Stimulated activated CD4-positive, alpha-beta T cell treated with anti-CD3 and anti-CD28 coated beads, Interleukin-12 subunit alpha, Interleukin-12 subunit beta, amount 100 ng/mL, for 24 hours (primary cell): ENCODE measurements around the gene BOK.
A peak's percentile ranks its signal among the peaks of the same experiment; 100 is the strongest.
"Not testable (repeated sequence)": the region's sequence is repeated elsewhere in the genome, so short reads cannot be mapped to it uniquely, and the experiment has no call there.

Source experiments
- DNase-seq, 2 experiments: peaks; one replicate each; pipeline ENCODE4 v3.0.0-alpha.2; 2020; ENCODE audit warnings: low read depth in 2 of 2

Gene BOK

GRCh38 chr2:241558532-241559322, at the start of gene BOK:
Gene BOK, plus strand, starts transcription at chr2:241558745. Its CDS starts 739 bp downstream, at chr2:241559484.
- no peak for DNase-seq

GRCh38 chr2:241509155-241509784, 49.3 kb upstream of the BOK start:
- DNase-seq = peak in 1 of 2 experiments; percentile 6

- no peak for DNase-seq
These were observed 47.3 kb upstream of the BOK start for GRCh38 chr2:241511091-241511741.

GRCh38 chr2:241514553-241514952, 44.0 kb upstream of the BOK start:
- no peak for DNase-seq

GRCh38 chr2:241514986-241515737, 43.4 kb upstream of the BOK start:
- no peak for DNase-seq

GRCh38 chr2:241516520-241516965, 42.0 kb upstream of the BOK start:
- no peak for DNase-seq

GRCh38 chr2:241517297-241517696, 41.2 kb upstream of the BOK start:
- no peak for DNase-seq

- DNase-seq = no peak
These were observed 38.9 kb upstream of the BOK start for GRCh38 chr2:241519669-241520068.

GRCh38 chr2:241522477-241522876, 36.1 kb upstream of the BOK start:
- DNase-seq = no peak

- not testable (repeated sequence) for DNase-seq
These were observed 32.4 kb upstream of the BOK start for GRCh38 chr2:241525818-241526780.

- no peak for DNase-seq
These were observed 28.0 kb upstream of the BOK start for GRCh38 chr2:241530571-241530970.

GRCh38 chr2:241531161-241531722, 27.3 kb upstream of the BOK start:
- DNase-seq = no peak

GRCh38 chr2:241532168-241532567, 26.4 kb upstream of the BOK start:
- no peak for DNase-seq

GRCh38 chr2:241532733-241533601, 25.6 kb upstream of the BOK start:
- no peak for DNase-seq

- no peak for DNase-seq
These were observed 24.3 kb upstream of the BOK start for GRCh38 chr2:241534293-241534692.

- DNase-seq = no peak
These were observed 23.7 kb upstream of the BOK start for GRCh38 chr2:241534701-241535375.

- no peak for DNase-seq
These were observed 22.5 kb upstream of the BOK start for GRCh38 chr2:241535871-241536655.
